Measurements from ENCODE around the gene IRGM.
"Not testable (repeated sequence)": the region's sequence is repeated elsewhere in the genome, so short reads cannot be mapped to it uniquely, and the experiment has no call there.

- TF ChIP-seq CTCF, EZH2, EZH2phosphoT487 (IDR thresholded peaks at IDR 0.05): not testable (repeated sequence)
These were observed 10.4 kb downstream of the IRGM start for GRCh38 chr5:150856700-150857099.
